Duodenal mucosa (tissue), 2 donors: ENCODE measurements around the gene C14orf93.

Experiments
- H3K27ac ChIP-seq: one replicate; pipeline ENCODE4 v1.7.0; 2013; ENCODE audit warnings: low read depth, low read length
- H3K27me3 ChIP-seq, 2 donors: one replicate each; pipeline ENCODE4 v1.7.0; 2013; ENCODE audit warnings: low read length in 2 of 2, control low read depth in 1 of 2; ENCODE audit not compliant: insufficient read depth in 2 of 2, control insufficient read depth in 1 of 2
- H3K36me3 ChIP-seq, 2 donors: one replicate each; pipeline ENCODE4 v1.7.0; 2013; ENCODE audit warnings: low read length in 2 of 2, control low read depth in 1 of 2; ENCODE audit not compliant: insufficient read depth in 2 of 2, control insufficient read depth in 1 of 2
- H3K4me1 ChIP-seq, 2 donors: one replicate each; pipeline ENCODE4 v1.7.0; 2013; ENCODE audit warnings: low read length in 2 of 2, control low read depth in 1 of 2; ENCODE audit not compliant: insufficient read depth in 2 of 2, control insufficient read depth in 1 of 2
- H3K4me3 ChIP-seq, 2 donors: one replicate each; pipeline ENCODE4 v1.7.0; 2013; ENCODE audit warnings: low read length in 2 of 2, low read depth in 1 of 2
- H3K9ac ChIP-seq, 2 donors: one replicate each; pipeline ENCODE4 v1.7.0; 2013; ENCODE audit warnings: low read length in 2 of 2, low read depth in 1 of 2
- H3K9me3 ChIP-seq, 2 donors: one replicate each; pipeline ENCODE4 v1.7.0; 2013; ENCODE audit warnings: low read length in 2 of 2, control low read depth in 1 of 2; ENCODE audit not compliant: control insufficient read depth in 1 of 2

C14orf93 gene

DNA sequence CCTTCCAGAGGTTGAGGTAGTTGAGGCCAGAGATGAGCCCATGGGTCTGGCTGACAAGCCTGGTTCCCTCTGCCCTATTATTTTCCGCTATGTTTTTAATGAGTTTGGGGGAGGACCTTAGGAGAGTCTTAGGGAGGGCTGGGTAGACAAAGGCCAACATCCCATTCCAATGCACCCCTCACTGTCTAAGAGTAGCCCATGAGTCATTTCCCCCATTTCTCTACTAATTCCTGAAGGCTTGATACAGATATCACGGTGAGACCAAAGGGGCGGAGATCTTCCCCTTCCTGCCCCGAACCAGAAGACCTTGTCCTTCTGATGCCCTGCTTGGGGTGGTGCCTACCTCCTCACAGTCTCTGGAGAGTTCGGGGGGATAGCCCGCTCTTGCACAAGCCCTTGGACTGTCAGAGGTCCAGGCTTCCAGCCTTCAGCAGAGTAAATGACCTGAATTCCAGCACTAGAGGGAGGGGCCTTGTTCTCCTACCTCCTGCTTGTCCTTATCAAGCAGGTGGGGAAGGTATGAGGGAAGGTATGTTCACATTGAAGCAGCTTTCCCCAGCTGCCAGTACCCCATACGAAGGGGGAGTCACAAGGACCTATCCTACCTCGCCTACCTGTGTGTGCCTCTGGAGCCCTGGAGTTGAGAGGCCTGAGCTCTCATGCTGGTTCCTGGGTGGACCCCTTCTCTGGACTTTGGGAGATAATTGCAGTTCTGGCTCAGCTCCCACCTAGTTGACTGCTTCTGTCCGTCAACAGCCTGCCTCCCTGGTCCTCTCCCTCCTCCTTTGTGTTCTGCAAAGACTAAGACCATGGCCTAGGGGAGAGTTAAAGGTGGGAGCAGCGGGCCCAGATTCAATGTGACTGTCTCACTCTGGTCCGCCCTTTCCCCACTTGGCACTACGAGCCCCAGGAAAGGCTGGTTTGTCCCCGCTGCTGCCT lies 35.7 kb upstream of the C14orf93 start:
- H3K27ac ChIP-seq, result no peak overlapping the region
- no peaks in the 10 kb centered on the region for H3K9me3 ChIP-seq
- H3K27me3 ChIP-seq, result no peaks in the 10 kb centered on the region
- peaks cover 12 to 13% of the 10 kb centered on the region in 2 donors for H3K4me1 ChIP-seq
- no peak overlapping the region for H3K9ac ChIP-seq
- H3K4me3 ChIP-seq, result no peak overlapping the region
- no peaks in the 10 kb centered on the region for H3K36me3 ChIP-seq

DNA sequence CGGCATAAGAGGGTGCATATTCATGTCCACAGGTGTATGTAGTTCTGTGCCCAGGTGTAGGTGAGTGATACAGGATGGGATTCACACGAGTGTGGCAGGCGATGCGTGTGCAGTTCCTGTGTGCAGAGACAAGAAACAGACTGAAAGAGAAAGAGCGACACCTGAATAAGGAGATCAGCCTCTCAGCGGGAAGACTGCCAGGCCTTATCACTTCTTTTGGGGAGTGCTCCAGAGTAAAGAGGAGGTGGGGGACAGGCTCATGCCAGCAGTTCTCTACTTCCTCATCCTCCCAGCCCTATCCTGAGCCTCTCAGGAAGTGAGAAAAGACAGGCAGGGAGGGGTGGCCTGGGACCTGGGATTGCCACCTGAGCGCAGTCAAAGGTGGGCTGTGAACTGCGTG lies 34.9 kb upstream of the C14orf93 start:
- H3K27ac ChIP-seq, result no peak overlapping the region
- no peaks in the 10 kb centered on the region for H3K27me3 ChIP-seq
- H3K9me3 ChIP-seq, result no peaks in the 10 kb centered on the region

DNA sequence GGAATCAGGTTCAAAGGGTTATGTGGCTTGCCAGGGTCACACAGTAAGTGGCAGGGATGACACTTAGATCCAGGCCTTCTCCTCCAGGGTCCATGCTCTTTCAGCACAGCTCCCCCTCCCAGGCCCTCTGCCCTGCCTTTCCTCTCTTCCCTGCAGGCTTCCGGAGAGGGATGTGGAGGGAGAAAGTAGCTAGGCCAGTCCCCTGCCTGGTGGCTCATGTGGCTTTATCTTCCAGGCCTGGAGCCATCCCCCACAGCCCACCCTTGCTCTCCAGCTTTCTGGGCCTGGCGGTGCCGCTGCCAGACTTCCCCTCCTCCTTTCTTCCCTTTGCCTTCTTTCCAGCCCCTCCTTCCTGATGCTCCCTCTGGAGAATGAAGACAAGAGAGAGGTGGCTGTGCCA lies 33.8 kb upstream of the C14orf93 start:
- H3K4me3 ChIP-seq, result no peak overlapping the region
- H3K4me1 ChIP-seq, result peaks cover 12 to 13% of the 10 kb centered on the region in 2 donors
- H3K27me3 ChIP-seq, result no peaks in the 10 kb centered on the region
- no peaks in the 10 kb centered on the region for H3K9me3 ChIP-seq
- H3K27ac ChIP-seq, result no peak overlapping the region
- H3K36me3 ChIP-seq, result no peaks in the 10 kb centered on the region
- H3K9ac ChIP-seq, result no peak overlapping the region

More for the DNA sequence above, 34.9 kb upstream of the C14orf93 start:
- Histone ChIP-seq H3K9ac (no peak overlapping the region), H3K4me1 (peaks cover 12 to 13% of the 10 kb centered on the region in 2 donors), H3K4me3 (no peak overlapping the region), H3K36me3 (no peaks in the 10 kb centered on the region)

DNA sequence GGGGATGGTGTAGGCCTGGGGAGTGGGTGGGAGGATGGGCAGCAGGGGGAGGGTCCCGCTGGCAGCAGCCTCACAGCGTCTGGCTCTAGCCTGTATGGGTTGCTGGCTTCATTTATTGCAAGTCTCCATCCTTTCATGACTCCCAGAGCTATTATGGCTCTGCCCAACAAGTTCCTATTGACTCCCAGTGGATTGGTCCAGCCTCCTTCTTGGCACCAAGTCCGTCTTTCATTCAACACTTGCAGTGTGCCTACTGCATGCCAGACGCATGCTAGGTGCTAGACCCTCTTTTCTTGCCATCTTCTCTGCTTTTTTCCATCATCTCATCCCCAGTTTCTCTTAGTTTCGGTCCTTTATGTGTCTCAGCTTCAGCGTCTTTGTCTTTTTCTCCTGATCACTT lies 33.2 kb upstream of the C14orf93 start:
- Histone ChIP-seq H3K9me3 (no peaks in the 10 kb centered on the region), H3K4me1 (peaks cover 12 to 13% of the 10 kb centered on the region in 2 donors), H3K9ac (no peak overlapping the region), H3K27me3 (no peaks in the 10 kb centered on the region), H3K27ac (no peak overlapping the region), H3K4me3 (no peak overlapping the region), H3K36me3 (no peaks in the 10 kb centered on the region)

DNA sequence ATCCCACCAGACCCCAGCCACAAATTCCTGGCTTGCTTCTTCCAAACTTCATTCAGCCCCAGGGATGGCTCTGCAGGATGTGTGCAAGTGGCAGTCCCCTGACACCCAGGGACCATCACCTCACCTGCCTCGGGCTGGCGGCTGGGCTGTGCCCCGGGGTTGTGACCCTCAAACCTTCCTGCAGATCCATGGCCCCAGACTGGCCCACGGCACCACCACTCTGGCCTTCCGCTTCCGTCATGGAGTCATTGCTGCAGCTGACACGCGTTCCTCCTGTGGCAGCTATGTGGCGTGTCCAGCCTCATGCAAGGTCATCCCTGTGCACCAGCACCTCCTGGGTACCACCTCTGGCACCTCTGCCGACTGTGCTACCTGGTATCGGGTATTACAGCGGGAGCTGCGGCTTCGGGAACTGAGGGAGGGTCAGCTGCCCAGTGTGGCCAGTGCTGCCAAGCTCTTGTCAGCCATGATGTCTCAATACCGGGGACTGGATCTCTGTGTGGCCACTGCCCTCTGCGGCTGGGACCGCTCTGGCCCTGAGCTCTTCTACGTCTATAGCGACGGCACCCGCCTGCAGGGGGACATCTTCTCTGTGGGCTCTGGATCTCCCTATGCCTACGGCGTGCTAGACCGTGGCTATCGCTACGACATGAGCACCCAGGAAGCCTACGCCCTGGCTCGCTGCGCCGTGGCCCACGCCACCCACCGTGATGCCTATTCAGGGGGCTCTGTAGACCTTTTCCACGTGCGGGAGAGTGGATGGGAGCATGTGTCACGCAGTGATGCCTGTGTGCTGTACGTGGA lies 32.4 kb upstream of the C14orf93 start, which contains the start of gene PSMB11:
TSS of gene PSMB11 (plus strand) at position 51 of the 804 bp plus-strand sequence. CDS start at position 65, 14 bp downstream.
- no peaks in the 10 kb centered on the region for H3K36me3 ChIP-seq
- no peak within 1 kb of the TSS for H3K9ac ChIP-seq
- no peak within 1 kb of the TSS for H3K27ac ChIP-seq
- no peak within 1 kb of the TSS for H3K4me3 ChIP-seq
- H3K4me1 ChIP-seq, result peaks cover 12 to 13% of the 10 kb centered on the region in 2 donors
- H3K27me3 ChIP-seq, result no peaks in the 10 kb centered on the region
- H3K9me3 ChIP-seq, result no peaks in the 10 kb centered on the region

DNA sequence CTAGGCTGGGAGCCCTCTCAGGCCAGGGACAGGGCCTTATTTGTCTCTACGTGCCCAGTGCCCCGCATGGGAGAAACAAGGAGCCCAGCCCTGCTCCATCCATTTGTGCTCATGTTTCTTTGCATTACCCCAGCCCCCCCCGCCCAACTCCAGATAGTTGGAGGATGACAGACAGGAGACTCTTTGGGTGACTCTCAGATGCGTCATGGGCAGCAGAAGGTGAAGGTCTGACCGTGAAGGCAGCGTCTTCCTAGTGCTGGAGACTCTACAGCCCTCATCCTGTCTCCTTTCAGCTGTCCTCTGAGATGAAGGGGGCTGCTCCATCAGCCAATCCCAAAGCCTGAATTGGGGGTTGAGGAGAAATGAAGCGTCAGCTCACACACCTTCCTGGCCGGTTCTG lies 31.8 kb upstream of the C14orf93 start:
- Histone ChIP-seq H3K4me1 (peaks cover 12 to 13% of the 10 kb centered on the region in 2 donors), H3K36me3 (no peaks in the 10 kb centered on the region), H3K27me3 (no peaks in the 10 kb centered on the region), H3K9ac (no peak overlapping the region), H3K27ac (no peak overlapping the region), H3K4me3 (no peak overlapping the region), H3K9me3 (no peaks in the 10 kb centered on the region)

DNA sequence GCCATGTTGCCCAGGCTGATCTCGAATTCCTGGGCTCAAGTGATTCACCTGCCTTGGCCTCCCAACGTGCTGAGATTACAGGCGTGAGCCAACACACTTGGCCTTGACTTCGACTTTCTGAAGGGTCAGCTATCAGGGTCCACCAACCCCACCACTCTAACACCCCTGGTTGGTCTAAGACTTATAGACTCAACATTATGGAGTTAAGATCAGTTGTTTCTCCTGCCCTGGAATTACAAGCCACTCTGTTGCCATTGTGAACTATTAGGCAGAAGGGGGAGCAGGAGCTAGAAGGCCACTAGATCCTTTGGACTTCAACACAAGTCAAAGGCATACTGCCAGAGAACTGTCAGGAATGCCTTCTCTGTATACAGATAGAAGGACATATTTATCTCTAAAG lies 30.2 kb upstream of the C14orf93 start:
- Histone ChIP-seq H3K4me3 (no peak overlapping the region), H3K27ac (no peak overlapping the region)

DNA sequence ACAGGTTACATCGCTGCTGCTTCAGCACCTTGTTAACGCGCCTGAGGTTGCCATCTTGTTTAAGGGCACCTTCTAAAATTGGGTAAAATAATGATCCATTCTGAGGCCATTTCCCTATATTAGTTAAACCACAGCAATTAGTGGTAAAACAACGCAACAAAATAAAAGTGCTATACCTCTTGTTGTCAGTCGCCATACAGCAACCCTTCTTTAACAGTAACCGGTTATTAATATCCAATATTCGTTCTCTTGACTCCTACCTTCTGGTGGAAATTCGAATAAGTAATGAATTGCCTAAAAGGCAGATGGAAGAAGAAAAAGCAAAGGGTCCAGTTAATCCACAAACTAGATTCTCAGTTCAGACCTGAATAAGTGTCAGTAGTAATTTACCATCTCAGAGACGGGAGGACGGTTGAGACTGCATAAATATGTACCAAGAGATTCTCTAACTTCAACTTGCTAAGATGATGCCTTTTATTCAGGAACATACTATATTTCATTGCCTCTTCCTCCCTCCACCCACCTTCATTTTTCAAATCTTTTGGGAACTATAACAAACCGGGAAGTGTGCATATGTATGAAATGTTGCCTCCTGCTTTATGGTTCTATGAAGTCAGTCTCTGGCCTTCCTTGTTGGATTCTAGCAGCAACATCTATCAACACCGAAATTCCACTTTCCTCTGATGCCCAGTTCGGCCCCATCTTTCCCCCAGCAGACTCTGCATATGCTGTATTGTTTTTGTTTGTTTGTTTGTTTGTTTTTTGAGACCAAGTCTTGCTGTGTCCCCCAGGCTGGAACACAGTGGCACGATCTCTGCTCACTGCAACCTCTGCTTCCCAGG lies 25.6 kb upstream of the C14orf93 start:
- Histone ChIP-seq H3K4me3 (peak overlapping the region; percentile 97 to 98), H3K27ac (peak overlapping the region; percentile 90), H3K4me1 (peaks cover 11 to 12% of the 10 kb centered on the region in 2 donors), H3K36me3 (peaks cover 0 to 21% of the 10 kb centered on the region in 2 donors), H3K27me3 (no peaks in the 10 kb centered on the region), H3K9ac (peak overlapping the region; percentile 96), H3K9me3 (no peaks in the 10 kb centered on the region)

More for the DNA sequence above, 30.2 kb upstream of the C14orf93 start:
- Histone ChIP-seq H3K4me1 (peaks cover 5 to 11% of the 10 kb centered on the region in 2 donors), H3K36me3 (no peaks in the 10 kb centered on the region), H3K27me3 (no peaks in the 10 kb centered on the region), H3K9ac (no peak overlapping the region), H3K9me3 (no peaks in the 10 kb centered on the region)

DNA sequence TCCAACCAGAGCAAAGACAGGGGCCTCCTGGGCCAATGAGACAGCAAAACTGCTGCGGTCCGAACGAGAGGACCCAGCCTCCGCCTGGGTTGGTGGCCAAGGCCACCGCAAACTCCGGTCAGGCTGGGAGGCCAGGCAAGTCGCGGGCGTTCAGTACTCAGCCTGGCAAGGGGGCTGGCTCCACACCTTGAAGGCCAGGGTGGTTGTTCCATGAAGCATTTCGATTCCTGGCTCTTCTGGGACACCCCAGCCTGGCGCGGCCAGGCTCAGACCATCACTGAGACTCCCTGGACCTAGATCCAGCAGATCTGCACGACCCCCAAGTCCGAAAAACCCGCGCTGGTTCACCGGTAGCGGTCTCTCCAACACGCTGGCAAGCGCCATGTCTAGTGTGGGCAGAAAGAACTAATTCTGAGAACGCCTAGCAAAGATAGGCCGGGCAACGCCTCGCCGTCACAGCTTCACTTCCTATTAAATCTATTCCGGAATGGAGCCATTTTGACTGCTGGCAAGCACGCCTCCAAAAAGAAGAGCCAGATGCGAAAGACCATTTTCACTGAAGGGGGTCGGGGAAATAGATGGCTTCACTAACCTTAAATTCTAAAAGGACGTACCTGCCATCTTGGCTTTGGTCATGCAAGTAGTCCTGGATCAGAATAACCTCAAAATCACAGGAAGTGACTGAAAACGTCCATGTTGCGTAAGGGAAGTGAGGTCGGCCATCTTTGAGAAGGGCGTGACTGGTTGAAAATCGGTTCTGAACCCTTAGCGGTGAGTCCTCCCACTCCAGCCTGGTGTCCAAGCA lies 24.8 kb upstream of the C14orf93 start, which contains the start of gene PSMB5:
TSS of gene PSMB5 (minus strand) at position 403 of the 805 bp plus-strand sequence. CDS start at position 384, 19 bp downstream.
- H3K4me3 ChIP-seq, result peak within 1 kb of the TSS; percentile 97 to 98
- peak within 1 kb of the TSS; percentile 90 for H3K27ac ChIP-seq
- peak within 1 kb of the TSS; percentile 96 for H3K9ac ChIP-seq
- H3K4me1 ChIP-seq, result peaks cover 11 to 12% of the 10 kb centered on the region in 2 donors
- no peaks in the 10 kb centered on the region for H3K27me3 ChIP-seq
- H3K36me3 ChIP-seq, result peaks cover 0 to 21% of the 10 kb centered on the region in 2 donors
- H3K9me3 ChIP-seq, result no peaks in the 10 kb centered on the region
